ENCODE results near the gene AKT1.
"Not testable (repeated sequence)": the region's sequence is repeated elsewhere in the genome, so short reads cannot be mapped to it uniquely, and the experiment has no call there.

AKT1 gene

DNA sequence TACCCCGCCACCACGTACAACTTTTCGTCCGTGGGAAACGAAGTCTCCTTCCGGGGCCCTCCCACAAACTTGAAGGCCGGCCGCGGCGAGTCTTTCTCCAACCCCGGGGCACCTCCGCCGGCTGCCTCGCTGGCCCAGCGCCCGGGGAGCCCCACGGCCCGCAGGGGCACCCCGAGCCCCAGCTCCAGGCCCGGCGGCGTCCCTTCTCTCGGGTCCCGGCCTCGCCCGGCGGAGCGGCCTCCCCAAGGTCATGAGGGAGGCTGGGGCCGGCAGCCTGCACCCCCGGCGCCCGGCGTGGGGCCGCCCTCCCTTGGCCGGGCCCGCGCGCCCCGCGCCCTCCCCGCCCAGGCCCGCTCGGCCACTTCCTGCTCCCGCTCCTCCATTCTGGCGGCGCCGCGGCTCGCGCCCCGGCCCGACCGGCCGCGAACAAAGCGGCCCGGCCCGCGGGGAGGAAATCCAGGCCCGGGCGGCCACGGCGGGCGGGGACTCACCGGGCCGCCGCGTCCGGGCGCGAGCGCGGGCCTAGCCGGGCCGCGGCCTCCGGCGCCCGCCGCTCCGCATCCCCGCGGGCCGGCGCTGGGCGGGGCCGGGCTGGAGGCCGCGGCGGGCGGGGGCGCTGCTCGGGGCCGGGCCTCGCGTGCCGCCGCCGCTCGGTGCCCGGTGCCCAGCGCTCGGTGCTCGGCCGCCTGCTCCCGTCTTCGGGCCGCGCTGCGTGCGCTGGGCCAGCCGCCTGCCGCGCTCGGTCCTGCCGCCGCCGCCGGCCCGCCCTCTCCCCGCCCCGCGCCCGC lies at the start of gene AKT1:
Gene AKT1, minus strand, starts transcription at position 756 of the 788 bp plus-strand sequence. CDS start 3,105 bp downstream, outside the sequence.
- DNase-seq, result peak; percentile 53

DNA sequence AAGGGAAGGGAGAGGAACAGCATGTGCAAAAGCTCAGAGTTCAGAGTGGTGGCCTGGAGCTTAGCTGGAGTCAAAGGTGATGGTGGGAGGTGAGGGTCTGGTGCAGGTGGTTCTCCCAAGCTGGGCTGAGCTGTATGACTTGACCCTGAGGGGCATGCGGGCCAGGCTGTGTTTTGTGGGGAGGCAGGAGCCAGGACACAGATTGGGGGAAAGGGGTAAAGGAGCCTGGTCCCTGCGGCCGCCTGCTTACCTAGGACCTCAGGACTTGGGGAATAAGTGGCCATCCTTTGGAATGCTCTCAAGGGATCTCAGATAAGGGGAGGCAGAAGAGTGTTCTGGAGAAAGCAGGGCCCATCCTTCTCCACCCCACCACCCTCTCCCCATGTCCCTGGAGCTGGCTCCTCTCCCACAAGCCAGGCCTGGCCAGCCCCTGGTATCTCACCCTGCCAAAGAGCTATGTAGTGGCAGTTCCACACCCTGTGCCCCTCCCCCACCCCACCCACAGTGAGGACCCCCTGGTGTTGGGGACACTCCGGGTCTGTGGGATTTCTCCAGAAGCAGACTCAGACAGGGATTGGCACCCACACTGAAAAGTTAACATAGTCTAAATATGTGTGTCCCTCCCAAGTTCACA lies 49.6 kb upstream of the AKT1 start:
- no peak for DNase-seq

DNA sequence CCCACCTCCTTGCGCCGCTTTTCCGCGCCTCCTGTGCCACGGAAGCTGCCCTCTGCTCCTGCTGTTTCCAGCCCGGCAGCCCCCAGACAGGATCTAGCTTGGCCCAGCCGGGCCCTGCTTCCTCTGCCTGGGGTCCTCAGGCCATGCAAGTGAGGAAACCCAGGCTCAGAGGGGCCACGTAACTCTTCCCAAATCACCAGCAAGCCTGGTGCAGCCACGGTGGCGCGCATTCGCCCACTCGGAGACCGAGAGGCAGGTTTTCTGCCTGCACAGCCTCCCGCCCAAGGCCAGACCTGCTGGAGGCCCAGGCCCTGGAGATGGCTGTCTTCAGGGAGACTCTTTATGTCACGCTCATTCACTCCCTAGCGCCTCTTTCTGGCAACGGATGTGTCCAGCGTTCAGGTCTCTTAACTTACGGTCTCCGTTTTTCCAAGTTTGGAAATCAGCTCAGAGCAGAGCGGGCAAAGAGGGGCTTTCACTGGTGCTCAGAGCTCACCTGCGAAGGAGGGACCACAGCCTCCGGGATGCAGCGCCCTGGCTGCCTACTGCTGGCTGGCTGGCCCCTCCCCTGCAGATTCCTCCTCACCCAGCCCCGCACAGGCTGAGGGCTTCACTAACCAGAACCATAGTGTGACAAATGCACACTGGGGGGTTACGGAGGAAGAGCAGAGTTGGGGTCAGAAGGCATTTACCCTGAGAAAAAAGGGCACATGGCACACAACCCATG lies 48.9 kb upstream of the AKT1 start:
- DNase-seq, result no peak

DNA sequence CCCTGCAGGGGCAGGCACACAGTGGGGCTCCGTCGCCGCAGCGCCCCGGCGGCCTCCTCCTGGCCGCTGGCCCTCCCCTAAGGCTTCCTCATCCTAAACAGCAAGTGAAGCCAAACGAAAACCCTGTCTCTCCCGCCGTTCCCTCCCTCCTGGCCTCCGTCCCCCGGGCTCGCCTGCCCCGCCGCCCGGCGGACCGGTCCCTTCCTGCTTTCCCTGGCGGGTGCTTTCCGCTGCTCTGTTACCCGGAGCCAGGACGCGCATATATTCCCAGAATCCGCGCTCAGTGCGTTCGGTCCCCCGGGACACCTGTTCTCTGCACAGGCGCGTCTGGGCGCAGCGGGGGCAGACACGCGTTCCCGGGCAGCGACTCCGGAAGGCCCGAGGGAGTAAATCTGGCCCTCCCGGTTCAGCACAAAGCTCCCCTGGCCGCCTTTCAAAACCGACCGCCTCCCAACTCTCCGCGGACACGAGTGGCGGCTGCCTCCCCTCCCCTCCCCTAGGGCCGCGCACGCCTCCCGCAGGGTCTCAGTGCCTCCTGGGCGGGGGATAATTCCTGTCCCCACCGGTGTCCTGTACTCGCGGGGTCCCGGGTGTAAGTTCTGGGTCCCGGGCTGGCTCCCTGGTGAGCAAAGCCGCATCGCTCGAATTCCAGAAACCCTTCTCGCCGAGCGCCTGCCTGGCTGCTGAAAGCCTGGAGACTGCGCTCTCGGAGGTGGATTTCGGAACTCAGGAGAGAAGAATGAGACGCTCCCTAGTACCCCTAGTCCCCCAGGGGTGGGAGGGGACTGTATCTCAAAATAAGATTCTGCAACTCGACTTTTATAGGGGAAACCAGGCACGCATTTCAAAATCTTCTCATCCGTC lies 48.1 kb upstream of the AKT1 start:
- no peak for DNase-seq

DNA sequence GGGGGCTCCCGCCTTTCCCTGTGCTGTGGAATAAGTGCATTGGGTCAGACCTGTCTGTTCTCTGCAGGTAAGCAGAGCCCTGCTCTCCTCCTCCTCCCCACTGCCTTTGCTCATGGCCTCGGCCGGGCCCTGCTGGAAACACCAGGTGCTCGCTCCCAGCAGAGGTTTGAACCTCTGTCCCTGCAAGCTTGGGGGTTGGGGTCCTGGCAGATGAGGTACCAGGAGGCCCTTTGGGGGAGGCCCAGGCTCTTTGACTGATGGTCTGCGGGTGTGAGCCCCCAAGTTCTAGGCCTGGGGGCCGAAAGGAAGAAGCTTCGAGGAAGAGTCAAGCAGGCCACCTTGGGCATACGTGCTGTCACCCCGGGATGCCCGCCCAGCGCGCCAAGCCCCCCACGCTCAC lies 47.5 kb upstream of the AKT1 start:
- no peak for DNase-seq

DNA sequence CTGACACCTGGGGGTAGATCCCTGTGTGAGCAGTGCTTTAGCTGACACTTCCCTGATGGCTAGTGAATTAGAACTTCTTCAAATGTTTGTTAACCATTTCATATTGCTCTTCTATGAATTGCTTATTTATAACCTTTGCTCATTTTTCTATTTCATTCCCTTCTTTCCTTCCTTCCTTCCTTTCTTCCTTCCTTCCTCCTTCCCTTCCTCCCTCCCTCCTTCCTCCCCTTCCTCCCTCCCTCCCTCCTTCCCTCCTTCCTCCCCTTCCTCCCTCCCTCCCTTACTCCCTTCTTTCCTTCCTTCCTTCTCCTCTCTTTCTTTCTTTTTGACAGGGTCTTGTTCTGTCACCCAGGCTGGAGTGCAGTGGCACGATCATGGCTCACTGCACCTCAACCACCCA lies 46.2 kb upstream of the AKT1 start:
- no peak for DNase-seq

DNA sequence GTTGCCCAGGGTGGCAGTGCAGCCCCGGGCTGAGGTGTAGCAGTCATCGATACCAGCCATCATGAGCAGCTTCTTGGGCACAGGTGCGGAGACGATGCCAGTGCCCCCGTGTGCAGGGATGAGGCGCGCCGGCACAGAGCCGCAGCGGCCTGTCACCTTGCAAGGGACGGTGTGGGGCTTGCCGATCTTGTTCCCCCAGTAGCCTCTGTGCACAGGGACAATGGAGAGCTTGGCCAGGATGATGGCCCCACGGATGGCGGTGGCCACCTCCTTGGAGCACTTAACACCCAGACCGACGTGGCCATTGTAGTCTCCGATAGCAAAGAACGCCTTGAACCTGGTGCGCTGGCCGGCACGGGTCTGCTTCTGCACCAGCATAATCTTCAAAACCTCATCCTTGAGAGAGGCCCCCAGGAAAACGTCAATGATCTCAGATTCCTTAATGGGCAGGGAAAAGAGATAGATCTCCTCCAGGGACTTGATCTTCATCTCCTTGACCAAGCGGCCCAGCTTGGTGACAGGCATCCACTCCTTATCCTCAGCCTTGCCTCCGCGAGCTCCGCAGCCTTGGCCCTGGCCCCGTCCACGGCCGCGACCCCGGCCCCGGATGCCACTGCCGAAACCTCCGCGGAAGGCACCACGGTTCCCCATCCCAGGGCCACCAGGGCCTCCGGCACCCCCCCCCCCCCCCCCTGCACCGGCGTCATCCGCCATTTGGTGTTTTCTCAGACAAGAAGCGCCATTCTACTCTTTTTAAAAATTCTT lies 40.8 kb upstream of the AKT1 start:
- not testable (repeated sequence) for DNase-seq

DNA sequence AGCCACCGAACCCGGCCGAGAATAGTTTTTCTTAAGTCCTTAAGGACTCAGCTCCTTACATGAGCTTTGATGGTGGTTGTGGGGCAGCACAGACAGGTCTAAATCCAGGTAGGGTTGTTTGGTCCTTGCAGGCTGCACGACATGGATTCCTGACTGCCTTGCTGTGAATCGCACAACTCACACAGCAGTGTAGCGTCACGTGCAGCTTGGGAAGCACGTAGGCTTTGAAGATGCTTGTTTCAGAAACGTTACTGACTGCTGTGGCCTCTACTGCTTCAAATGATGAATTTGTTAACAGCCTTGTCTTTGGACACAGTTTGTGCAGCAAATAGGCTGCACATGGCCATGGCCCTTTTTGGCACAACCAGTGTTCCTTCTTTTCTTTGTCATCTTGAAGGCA lies 35.2 kb upstream of the AKT1 start:
- DNase-seq, result no peak

- peak; percentile 84 for DNase-seq
Observed at GRCh38 chr14:104827177-104828055, 31.9 kb upstream of the AKT1 start.

GRCh38 chr14:104826861-104827176 lies 31.3 kb upstream of the AKT1 start:
- DNase-seq, result no peak

- peak; percentile 90 for DNase-seq
Observed at GRCh38 chr14:104826189-104826860, 30.8 kb upstream of the AKT1 start.

DNA sequence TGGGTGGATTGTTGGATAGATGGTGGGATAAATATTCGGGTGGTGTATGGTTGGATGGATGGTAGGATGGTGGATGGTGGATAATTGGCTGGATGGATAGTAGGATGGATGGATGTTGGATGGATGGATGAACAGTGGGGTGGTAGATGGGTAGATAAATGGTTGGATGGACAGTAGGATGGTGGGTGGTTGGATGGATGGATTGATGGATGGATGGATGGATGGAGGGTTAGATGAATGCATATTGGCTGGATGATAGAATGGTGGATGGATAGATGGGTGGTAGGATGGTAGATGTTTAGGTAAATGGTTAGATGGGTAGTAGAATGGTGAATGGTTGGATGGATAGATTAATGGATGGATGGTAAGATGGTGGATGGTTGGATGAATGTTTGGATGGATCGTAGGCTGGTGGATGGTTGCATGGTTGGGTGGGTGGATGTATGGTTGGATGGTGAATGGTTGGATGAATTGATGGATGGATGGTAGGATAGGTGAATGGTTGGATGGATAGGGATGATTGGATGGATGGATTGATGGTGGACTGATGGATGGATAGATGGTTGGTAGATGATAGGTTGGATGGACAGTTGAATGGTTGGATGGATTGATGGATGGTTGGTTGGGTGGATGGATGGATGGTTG lies 28.9 kb upstream of the AKT1 start:
- DNase-seq, result no peak

- no peak for DNase-seq
Observed at GRCh38 chr14:104822821-104823615, 27.5 kb upstream of the AKT1 start.

DNA sequence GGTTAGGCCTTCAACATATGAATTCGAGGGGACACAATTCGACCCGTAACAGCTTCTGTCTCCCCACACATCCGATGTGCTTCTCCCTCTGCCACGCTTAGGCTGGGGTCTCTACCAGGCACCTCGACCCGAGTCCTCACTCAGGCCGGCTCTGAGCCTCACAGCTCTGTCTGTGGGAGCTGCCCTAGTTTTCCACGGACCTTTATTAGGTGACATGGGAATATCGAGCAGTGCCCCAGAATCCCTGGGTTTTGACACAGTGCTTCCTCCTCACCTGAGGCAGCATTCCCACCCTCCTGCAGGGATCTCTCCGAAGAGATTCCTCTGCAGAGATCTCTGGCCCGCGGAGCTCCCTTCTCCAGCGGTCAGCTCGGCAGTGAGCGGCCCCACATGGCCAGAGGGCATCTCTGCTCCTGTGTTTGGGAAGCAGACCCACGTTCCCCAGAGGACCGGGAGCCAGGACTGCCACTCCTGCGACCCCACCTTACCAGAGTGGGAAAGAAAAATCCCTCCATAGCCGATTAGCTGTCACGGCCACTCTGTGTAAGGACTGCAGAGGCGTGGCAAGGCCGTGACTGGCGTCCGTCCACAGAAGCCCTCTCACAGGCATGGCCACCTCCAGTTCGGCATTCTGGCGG lies 26.5 kb upstream of the AKT1 start:
- DNase-seq, result no peak

- DNase-seq, result no peak
Observed at GRCh38 chr14:104821229-104821945, 25.8 kb upstream of the AKT1 start.

GRCh38 chr14:104820669-104821228 lies 25.2 kb upstream of the AKT1 start:
- no peak for DNase-seq

DNA sequence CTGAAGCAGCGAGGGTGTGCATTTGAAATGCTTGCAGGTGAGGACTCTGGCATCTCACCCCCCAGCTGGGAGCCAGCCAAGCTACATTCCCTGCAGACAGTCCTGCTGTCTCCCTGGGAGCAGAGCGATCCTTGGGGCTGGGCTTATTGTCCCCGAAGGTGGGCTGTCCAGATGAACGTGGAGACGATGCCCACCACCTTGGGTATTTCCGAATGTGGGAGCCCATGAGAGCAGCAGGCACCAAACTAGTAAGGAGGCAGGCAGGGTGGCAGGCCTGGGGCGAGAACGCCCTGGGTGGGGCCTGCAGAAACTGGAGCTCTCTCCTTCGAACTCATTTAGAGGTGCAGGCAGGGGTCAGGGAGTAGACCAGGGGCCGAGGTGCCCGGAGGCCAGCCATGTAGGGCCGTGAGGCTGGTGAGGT lies 23.8 kb upstream of the AKT1 start:
- DNase-seq, result no peak

GRCh38 chr14:104818714-104819161 lies 23.2 kb upstream of the AKT1 start:
- no peak for DNase-seq

All from hematopoietic multipotent progenitor cell treated with erythropoietin and hydrocortisone succinate and interleukin-3 and kit ligand, for 4 days (in vitro differentiated cells).